SK-N-DZ (cell line): ENCODE data around the gene HES6.

ENCODE experiments used
- DNase-seq: peaks from one replicate; pipeline ENCODE4 v3.0.0-alpha.2; 2015; ENCODE audit warnings: low spot score

HES6 gene

GRCh38 chr2:238255151-238255551 lies 15.3 kb upstream of the HES6 start:
- no peak for DNase-seq

DNA sequence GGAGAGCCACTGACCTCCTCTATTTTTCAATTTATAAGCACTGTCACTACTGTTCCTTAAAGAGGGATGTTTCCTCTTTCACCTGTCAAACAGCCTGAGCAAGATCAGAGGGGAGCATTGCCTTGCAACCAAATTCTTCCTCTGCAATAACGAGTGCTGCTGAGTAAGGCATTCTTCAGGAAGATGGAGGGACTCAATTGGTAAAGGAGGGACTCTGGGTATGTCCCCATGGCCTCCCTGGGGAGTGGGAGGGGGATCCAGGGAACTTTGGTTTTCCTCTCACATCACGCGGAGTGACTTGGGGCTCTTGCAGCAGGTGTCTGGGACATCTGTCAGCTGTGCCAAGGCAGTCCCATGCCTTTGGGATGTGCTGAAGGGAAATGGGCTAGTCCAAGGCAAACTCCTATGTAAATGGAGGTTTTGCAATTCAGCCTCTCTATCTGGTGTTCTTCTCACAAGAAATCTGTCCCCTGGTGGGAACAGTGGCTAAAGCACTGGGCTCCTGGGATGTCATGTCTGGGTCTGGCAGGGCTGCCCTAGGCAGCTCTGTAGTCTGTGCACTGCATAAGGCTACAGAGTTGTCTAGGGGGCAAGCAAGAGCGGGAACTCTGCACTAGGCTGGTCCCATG lies 14.4 kb upstream of the HES6 start:
- DNase-seq, result no peak

DNA sequence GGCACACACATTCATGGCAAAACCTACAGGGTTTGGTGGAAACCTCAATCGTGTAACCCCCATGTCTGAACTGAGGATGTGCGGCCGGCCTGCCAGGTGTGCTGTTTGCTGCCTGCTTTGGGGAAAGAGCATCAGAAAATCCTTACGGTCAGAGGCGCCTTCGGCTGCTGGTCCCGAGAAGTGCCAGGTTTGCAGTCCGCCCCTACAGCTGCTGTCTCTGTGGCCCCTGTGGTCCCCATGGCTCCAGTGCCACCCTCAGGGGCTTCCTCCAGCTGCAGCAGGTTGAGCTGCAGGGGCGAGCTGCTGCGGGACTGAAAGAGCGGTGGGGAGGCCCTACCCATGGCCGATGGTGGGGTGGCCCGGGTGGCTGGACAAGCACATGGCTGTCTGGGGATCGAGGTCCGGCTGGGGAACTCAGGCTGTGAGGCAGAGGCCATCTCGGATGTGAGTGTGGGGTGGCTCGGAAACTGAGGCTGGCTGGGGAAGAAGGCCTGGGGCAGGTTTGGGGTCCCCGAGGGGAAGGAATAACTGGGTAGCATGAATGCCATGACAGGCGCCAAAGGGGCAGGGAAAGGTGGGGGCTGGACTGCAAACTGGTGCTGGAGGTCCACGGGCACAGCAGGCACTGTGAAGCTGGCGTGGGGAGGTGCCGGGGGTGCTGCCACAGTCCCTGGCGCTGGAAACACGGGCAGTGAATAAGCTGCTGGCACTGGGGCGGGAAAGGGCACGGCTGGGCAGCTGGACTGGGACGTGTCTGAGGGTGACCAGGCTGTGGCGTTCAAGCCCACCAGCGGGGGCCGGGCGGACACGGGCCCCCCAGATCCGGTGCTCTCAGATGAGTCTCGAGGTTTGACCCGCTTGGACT lies 13.2 kb upstream of the HES6 start:
- no peak for DNase-seq

DNA sequence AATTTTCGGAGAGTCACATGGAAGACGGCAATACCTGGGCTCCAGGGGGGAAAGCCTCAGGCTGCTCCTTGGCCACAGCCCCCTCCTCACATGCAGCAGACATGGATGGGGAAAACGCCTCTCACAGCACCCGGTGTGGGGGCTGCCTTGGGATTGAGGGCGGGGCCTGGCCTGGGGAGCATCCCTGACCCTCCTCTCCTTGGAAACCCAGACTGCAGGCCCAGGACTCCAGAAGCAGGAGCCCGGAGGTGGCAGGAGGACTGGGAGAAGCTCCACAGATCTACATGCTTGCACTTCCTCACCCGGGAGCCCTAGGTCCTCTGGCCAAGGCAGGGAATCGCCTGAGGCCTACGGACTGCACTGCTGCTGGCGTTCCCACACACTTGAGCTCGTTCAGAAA lies 12.1 kb upstream of the HES6 start:
- no peak for DNase-seq

- DNase-seq, result no peak
Observed at GRCh38 chr2:238251331-238251730, 11.5 kb upstream of the HES6 start.

DNA sequence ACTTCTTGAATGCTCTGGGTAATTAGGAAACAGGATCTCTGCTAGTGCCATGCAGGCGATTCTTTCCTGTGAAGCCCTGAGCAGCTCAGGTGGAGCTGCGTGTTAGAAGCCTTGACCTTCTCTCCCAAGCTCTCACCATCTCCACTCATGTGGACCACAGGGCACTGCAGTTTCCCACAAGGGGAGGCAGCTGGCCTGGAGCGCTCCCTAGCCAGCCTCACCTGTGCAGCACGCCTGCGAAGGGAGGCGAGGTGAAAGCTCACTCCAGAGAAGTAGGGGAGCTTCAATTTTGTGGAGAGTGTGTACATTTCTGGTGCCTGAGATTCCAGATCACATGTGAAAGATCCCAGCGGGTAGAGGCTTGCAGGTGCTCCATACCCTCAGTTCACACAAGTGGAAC lies 11.1 kb upstream of the HES6 start:
- no peak for DNase-seq

DNA sequence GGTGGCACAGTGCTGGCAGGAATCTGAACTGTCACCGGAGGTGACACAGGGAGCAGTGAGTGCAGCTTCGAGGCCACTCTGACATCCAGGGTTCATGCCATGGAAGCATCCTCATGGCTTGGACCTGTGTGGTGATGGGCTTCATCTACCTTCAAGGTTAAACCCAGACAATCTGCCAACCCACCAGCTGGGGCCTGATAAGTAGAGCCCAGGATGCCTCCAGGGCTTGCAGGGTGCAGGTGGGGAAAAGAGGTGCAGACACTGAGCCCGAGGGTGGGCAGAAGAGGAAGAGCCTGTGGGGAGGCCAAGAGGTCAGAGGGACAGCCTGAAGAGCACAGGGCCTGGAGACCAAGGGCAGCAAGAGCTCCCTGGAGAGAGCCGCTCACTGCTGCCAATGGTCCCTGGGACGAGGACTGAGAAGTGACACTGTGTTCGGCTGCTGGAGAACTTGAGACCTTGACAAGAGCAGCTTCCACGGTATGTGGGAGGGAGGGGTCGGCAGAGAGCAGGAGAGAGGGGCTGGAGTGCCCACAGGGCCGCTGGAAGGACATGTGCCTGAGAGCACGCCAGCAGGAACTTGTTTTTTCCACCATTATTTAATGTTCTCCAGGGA lies 8.1 kb upstream of the HES6 start:
- no peak for DNase-seq

DNA sequence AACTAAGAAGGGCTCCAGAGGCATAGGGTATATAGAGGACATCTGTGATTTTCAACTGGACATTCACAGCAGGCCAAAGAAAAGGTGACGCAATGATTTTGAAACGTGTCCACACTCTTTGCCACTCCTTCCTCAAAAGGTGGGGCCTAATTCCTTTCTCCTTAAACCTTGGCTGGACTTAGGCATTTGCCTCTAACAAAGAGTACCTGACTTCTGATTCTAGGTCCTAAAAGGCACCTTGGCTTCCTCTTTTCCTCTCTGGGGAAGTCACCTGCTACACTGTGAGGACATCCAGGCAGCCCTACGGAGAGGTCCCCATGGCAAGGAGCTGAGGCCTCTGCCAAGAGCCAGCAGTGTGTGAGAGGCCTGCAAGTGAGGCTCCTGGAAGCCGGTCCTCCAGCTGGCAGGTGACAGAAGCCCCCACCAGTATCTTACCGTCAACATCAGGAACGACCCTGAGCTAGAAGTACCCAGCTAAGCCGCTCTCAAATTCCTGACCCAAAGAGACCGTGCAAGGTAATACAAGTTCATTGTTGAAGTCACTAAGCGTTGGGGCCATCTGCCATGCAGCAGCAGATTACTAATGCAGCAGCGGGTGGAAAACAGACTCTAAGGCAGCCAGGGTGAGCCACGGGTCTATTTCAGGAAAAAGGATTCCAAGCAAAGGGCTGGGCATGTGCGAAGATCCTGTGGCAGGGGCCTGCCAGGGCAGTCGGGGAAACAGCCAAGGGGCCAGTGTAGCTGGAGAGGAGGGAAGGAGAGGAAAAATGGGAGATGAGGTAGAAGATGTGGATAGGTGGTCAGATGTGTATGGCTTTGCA lies 7.4 kb upstream of the HES6 start:
- DNase-seq, result no peak

DNA sequence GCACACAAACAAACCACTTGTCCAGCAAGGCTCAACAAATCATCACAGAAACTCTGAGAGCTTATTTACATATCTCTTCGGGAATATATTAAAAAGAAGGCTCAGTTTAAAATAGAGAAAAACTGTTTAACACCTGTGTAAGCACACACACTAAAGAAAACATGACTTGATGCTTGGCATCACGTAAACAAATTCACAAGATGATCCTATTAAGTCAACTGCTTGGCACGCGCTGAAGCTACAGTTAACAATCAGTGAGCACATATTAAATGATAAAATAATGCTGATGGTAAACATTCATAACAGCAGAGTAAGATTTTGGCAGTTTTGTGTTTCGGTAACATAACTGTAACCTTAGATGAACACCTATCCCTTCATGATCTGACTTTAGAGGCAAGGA lies 4.3 kb upstream of the HES6 start:
- DNase-seq, result no peak

- no peak for DNase-seq
Observed at GRCh38 chr2:238243496-238244076, 3.7 kb upstream of the HES6 start.

DNA sequence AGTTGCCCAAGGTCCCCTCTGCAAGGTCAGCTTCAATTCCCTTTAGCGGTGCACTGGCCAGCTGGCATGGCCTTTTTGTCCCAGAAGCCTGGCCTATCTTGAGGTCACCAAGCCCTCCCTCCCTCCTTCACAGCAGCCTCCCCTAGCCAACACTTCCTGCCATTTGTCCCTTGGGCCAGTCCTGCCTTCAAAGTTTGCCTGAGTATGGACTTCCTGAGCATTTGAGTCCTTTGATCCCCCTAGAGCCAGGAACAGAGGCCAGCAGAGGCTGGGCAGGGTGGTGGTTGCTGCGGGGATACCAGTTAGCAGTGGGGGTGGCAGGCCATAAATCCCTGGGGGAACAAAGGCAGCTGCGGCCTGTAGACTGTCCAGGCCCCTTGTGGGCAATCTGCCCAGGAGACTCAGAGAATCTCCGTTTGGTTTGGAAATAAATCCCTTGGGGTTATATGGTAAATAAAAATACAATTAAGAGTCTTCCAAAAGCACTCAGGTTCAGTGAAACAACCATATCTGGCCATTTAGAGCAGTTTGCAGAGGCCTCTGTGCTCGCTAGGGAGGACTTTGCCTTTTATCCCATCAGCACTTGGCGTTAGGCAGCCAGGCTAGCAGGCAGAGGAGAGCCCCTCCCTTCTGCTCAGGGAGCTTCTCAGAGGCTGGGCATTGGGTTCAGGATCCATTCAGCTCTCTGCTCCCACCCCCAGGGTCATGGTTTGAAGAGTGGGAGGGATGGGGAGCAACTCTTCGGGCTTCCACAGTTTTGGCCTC lies 3.1 kb upstream of the HES6 start:
- no peak for DNase-seq

- DNase-seq, result no peak
Observed at GRCh38 chr2:238241970-238242369, 2.1 kb upstream of the HES6 start.

DNA sequence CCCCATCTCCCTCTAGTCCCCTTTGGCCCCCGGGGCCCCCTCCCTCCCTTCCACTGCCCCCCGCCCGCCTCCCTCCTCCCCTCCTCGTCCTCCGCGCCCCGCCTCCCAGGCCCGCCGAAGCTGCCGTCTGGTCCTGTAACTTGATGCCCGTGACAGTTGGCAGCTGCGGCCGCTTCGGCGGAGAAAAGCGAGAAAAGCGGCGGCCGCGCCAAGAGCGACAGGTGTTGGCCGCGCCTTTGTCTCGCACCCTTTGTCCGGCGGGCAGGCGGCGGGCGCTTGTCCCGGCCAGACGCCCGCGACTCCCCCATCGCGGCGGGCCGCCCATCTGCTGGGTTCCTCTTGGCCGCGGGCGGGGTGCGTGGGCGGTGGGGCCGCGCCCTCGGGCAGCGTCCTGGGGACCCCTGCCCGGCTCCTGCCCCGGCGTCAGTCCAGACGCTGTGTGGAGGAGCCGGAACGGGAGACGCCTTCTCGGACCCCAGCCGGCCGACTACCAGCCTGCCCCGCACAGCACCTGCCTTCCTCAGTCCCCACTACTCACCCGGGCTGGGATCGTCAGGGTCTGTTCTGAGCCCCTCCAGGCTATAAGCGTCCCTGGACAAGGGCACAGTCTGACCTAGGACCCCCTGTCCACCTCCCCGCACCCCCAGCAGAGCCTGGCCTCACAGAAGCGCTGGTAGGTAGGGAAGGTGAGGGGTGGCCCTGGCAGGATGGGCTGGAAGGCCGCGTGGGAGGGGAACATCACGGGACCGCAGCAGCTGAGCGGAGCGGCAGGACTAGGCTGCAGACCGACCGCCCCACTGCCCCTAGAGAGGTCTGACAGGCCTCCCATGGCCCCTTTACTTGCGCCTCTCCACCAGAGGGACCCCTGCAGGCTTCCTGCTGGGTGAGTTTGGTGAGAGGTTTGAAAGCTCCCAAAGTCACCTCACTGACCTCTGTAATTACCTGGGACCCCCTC lies 1.2 kb upstream of the HES6 start:
- peak; percentile 83 for DNase-seq

- DNase-seq, result peak; percentile 59
Observed at GRCh38 chr2:238239543-238239862, 335 bp downstream of the HES6 start.

DNA sequence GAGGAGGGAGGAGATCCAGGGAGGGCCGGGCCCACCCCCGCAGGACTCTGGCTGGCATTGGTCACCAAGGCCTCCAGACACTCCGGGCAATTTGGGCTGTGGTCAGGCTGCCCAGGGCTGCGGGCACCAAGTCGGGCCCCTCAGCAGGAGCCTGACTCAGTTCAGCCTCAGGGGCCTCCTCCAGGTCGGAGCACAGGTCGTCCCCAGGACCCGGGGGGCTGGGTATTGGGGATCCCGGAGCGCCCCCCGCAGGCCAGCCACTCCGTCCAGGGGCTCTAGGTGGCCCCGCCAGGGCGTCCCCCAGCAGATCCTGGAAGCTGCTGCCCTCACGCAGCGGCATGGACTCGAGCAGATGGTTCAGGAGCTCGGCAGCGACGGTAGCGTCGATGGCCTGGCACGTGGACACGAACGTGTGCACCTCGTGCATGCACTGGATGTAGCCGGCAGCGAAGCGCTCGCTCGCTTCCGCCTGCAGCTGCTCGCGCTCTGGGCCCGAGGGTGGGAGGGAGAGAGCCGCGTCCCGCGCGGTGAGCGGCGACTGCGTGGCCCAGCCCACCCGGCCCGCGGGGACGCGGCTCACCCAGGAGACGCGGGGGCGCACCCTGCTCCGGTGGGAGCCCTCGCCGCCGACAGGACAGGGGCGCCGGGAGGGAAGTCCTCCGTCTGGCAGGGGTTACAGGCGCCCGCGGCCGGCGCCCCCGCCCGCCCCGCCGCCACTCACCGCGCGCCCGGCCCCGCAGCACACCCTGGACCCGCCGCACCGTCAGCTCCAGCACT lies 884 bp downstream of the HES6 start:
- peak; percentile 59 for DNase-seq

- no peak for DNase-seq
Observed at GRCh38 chr2:238238311-238238765, 1.5 kb downstream of the HES6 start.

DNA sequence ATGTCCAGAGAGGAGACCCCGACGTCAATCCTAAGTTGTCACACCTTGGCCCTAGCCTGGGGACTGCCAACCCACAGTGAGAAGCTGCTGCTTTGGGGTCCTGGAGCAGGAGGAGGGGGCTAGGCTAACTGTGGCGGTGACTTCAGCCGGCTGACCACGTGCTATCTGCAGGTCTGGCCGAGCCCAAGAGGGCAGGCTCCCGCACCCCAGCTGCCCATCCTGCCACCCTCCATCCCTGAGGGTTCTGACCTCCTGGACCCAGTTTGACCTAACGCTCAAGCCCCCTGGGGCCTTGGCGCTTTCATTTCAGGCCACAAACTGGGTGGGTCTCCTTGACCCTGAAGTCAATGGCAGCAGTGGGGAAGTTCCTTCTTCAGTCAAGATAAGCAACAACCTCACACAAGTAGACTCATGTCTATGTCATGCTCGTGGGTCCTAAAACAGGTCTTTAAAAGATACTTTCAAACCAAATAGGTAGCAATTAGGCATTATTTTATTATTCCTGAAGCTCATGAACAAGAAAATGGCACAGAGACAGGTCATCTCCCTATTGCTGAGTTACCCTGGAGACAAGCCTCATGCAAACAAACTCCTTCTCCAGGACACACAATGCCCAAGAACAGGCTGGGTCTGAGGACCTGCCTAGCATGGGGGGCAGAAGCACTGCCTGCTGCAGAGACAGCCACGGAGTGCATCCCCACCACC lies 2.3 kb downstream of the HES6 start:
- DNase-seq, result no peak

GRCh38 chr2:238236571-238236970 lies 3.3 kb downstream of the HES6 start:
- DNase-seq, result no peak
